ENCODE measurements around the gene RARB. TPM values are rescaled to one million over a fixed set of nuclear protein-coding genes. Genes with fewer than 3 reads are reported as not detected.

RARB gene
- polyA plus RNA-seq, 1 donor from 2014 or later: 13.2 TPM

DNA sequence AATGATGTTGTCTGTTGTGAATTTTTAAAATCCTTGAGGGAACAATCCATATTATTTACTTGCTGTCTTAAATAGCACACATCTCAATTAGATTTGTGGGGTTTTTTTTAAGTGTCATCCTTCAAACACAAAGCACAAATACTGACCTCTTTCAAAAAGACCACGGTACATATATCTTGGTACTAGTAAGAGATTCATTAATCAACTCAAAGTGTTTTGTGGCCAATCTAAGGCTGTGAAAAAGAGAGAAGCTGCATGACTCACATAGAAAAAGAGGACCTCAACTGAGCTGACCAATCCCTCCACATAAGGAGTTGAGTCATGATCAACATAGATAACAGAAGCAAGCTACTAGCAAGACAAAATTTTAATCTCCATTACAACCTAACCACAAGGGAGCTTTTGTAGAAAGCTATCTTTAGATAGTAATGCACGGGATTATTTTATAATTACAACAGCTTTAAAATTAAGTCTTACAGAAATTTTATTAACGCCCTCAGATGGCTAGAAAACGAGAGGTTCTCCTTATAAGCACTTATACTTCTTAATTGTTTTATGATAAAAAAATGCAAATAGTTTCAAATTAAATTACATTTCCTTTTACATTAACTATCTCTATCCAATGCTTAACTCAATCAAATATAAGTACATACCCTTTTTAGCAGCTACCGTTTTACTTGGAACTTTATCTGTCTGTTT, 176.2 kb downstream of the RARB start:
- Histone ChIP-seq H3K4me3 (ENCODE audit: low read length) (no peak overlapping the region), H4K20me1 (ENCODE audit: insufficient read depth) (no peaks in the 10 kb centered on the region), H3K4me2 (ENCODE audit: low read length) (no peak overlapping the region), H3K9me2 (ENCODE audit: insufficient read depth, low read length) (no peaks in the 10 kb centered on the region), H3K27me3 (ENCODE audit: insufficient read depth, low read depth, low read length) (no peaks in the 10 kb centered on the region), H3F3A (ENCODE audit: insufficient read depth, low read length, poor library complexity, severe bottlenecking) (no peaks in the 10 kb centered on the region), H3K9me3 (ENCODE audit: low read length) (no peaks in the 10 kb centered on the region), H3K27ac (ENCODE audit: low read length) (no peak overlapping the region), H3K9ac (ENCODE audit: low read length) (no peak overlapping the region), H3K36me3 (ENCODE audit: insufficient read depth, low read length) (peaks cover 37% of the 10 kb centered on the region), H2AFZ (ENCODE audit: low read depth, low read length) (no peak overlapping the region), H3K79me2 (replicated peaks; ENCODE audit: insufficient read depth, low read length) (peaks cover 3% of the 10 kb centered on the region)
- TF ChIP-seq POLR2AphosphoS5 (IDR thresholded peaks at IDR 0.05): no peak
- no peak for TF ChIP-seq RAD21 (conservative IDR thresholded peaks at IDR 0.05)
- TF ChIP-seq, protein P1, sequence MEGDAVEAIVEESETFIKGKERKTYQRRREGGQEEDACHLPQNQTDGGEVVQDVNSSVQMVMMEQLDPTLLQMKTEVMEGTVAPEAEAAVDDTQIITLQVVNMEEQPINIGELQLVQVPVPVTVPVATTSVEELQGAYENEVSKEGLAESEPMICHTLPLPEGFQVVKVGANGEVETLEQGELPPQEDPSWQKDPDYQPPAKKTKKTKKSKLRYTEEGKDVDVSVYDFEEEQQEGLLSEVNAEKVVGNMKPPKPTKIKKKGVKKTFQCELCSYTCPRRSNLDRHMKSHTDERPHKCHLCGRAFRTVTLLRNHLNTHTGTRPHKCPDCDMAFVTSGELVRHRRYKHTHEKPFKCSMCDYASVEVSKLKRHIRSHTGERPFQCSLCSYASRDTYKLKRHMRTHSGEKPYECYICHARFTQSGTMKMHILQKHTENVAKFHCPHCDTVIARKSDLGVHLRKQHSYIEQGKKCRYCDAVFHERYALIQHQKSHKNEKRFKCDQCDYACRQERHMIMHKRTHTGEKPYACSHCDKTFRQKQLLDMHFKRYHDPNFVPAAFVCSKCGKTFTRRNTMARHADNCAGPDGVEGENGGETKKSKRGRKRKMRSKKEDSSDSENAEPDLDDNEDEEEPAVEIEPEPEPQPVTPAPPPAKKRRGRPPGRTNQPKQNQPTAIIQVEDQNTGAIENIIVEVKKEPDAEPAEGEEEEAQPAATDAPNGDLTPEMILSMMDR (IDR thresholded peaks at IDR 0.05; ENCODE audit: poor library complexity, severe bottlenecking): no peak
- TF ChIP-seq, protein P2, sequence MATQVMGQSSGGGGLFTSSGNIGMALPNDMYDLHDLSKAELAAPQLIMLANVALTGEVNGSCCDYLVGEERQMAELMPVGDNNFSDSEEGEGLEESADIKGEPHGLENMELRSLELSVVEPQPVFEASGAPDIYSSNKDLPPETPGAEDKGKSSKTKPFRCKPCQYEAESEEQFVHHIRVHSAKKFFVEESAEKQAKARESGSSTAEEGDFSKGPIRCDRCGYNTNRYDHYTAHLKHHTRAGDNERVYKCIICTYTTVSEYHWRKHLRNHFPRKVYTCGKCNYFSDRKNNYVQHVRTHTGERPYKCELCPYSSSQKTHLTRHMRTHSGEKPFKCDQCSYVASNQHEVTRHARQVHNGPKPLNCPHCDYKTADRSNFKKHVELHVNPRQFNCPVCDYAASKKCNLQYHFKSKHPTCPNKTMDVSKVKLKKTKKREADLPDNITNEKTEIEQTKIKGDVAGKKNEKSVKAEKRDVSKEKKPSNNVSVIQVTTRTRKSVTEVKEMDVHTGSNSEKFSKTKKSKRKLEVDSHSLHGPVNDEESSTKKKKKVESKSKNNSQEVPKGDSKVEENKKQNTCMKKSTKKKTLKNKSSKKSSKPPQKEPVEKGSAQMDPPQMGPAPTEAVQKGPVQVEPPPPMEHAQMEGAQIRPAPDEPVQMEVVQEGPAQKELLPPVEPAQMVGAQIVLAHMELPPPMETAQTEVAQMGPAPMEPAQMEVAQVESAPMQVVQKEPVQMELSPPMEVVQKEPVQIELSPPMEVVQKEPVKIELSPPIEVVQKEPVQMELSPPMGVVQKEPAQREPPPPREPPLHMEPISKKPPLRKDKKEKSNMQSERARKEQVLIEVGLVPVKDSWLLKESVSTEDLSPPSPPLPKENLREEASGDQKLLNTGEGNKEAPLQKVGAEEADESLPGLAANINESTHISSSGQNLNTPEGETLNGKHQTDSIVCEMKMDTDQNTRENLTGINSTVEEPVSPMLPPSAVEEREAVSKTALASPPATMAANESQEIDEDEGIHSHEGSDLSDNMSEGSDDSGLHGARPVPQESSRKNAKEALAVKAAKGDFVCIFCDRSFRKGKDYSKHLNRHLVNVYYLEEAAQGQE (IDR thresholded peaks at IDR 0.05; ENCODE audit: borderline replicate concordance): no peak
- no peak for TF ChIP-seq SMC3 (conservative IDR thresholded peaks at IDR 0.05; ENCODE audit: poor library complexity)
- no peak for TF ChIP-seq EP300 (conservative IDR thresholded peaks at IDR 0.05; ENCODE audit: poor library complexity, severe bottlenecking)
- TF ChIP-seq MXI1 (conservative IDR thresholded peaks at IDR 0.05; ENCODE audit: poor library complexity, severe bottlenecking): no peak
- no peak for TF ChIP-seq TAF1 (IDR thresholded peaks at IDR 0.05; ENCODE audit: low read depth)
- no peak for TF ChIP-seq EZH2 (IDR thresholded peaks at IDR 0.05; ENCODE audit: borderline replicate concordance, insufficient read depth, low read length, poor library complexity, severe bottlenecking)

DNA sequence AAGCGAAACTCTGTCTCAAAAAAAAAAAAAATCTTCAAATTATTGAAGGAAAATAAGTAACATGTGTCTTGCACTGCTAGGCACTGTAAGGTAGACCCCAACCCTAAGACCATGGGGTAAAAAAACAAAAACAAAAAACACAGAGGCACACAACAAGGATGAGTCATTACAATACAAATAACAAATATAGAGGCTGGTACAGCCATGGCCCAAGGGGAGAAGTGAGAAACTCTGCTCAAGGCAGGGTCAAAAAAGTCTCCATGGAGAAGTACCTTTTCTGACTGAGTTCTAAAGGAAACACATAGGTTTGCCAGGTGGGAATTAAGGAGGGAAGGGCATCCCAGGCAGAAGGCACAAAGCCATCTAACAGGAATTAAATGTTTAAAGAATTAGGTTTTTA, 182.1 kb downstream of the RARB start:
- H3K4me2 ChIP-seq (ENCODE audit: low read length): no peak overlapping the region
- H3K36me3 ChIP-seq (ENCODE audit: insufficient read depth, low read length): peaks cover 40% of the 10 kb centered on the region
- H3K79me2 ChIP-seq (replicated peaks; ENCODE audit: insufficient read depth, low read length): peaks cover 3% of the 10 kb centered on the region
- no peaks in the 10 kb centered on the region for H4K20me1 ChIP-seq (ENCODE audit: insufficient read depth)
- no peak for TF ChIP-seq MXI1 (conservative IDR thresholded peaks at IDR 0.05; ENCODE audit: poor library complexity, severe bottlenecking)
- no peak for TF ChIP-seq SMC3 (conservative IDR thresholded peaks at IDR 0.05; ENCODE audit: poor library complexity)
- TF ChIP-seq, protein P2 (IDR thresholded peaks at IDR 0.05; ENCODE audit: borderline replicate concordance): no peak
- no peak for TF ChIP-seq EP300 (conservative IDR thresholded peaks at IDR 0.05; ENCODE audit: poor library complexity, severe bottlenecking)
- TF ChIP-seq, protein P1 (IDR thresholded peaks at IDR 0.05; ENCODE audit: poor library complexity, severe bottlenecking): no peak
- TF ChIP-seq TAF1 (IDR thresholded peaks at IDR 0.05; ENCODE audit: low read depth): no peak
- TF ChIP-seq EZH2 (IDR thresholded peaks at IDR 0.05; ENCODE audit: borderline replicate concordance, insufficient read depth, low read length, poor library complexity, severe bottlenecking): no peak
- TF ChIP-seq RAD21 (conservative IDR thresholded peaks at IDR 0.05): no peak
- no peak for TF ChIP-seq POLR2AphosphoS5 (IDR thresholded peaks at IDR 0.05)
- no peak overlapping the region for H2AFZ ChIP-seq (ENCODE audit: low read depth, low read length)
- H3K9me3 ChIP-seq (ENCODE audit: low read length): no peaks in the 10 kb centered on the region
- no peak overlapping the region for H3K4me3 ChIP-seq (ENCODE audit: low read length)
- H3F3A ChIP-seq (ENCODE audit: insufficient read depth, low read length, poor library complexity, severe bottlenecking): peaks cover 4% of the 10 kb centered on the region
- H3K9me2 ChIP-seq (ENCODE audit: insufficient read depth, low read length): no peaks in the 10 kb centered on the region
- no peaks in the 10 kb centered on the region for H3K27me3 ChIP-seq (ENCODE audit: insufficient read depth, low read depth, low read length)
- H3K27ac ChIP-seq (ENCODE audit: low read length): no peak overlapping the region
- H3K9ac ChIP-seq (ENCODE audit: low read length): no peak overlapping the region

All from neural cell (in vitro differentiated cells).